Type B pancreatic cell (in vitro differentiated cells): ENCODE results near the gene SLC16A4. TPM values are rescaled to one million over a fixed set of nuclear protein-coding genes. Genes with fewer than 3 reads are reported as not detected.

Experiments used
- DNase-seq: peaks from one replicate; pipeline ENCODE4 v3.0.0; 2021; ENCODE audit warnings: mixed read lengths; ENCODE audit not compliant: unreplicated experiment; ENCODE audit errors: extremely low spot score
- H3K27ac Mint-ChIP-seq: 2 replicates; pipeline ENCODE4 v1.8.0; 2021; ENCODE audit warnings: mild to moderate bottlenecking, mixed read lengths
- H3K27me3 Mint-ChIP-seq: 2 replicates; pipeline ENCODE4 v1.8.0; 2021; ENCODE audit warnings: mixed read lengths
- H3K36me3 Mint-ChIP-seq: 2 replicates; pipeline ENCODE4 v1.8.0; 2021; ENCODE audit warnings: mixed read lengths
- H3K4me1 Mint-ChIP-seq: one replicate; pipeline ENCODE4 v1.8.0; 2021; ENCODE audit warnings: mixed read lengths; ENCODE audit not compliant: unreplicated experiment
- H3K4me3 Mint-ChIP-seq: 2 replicates; pipeline ENCODE4 v1.8.0; 2021; ENCODE audit warnings: mild to moderate bottlenecking, mixed read lengths
- H3K9me3 Mint-ChIP-seq: 2 replicates; pipeline ENCODE4 v1.8.0; 2021; ENCODE audit warnings: mixed read lengths
- total RNA-seq: library from RNA; stranded (reverse); gene quantifications from 2 replicates; pipeline ENCODE4 v1.2.1, GENCODE V29; 2021; ENCODE audit warnings: low replicate concordance
- TF ChIP-seq, protein P1 (sequence below): fragments of 200-600 bp; sonication (generic); conservative IDR thresholded peaks from 2 replicates; pipeline ENCODE4 v1.5.0; 2021; ENCODE audit warnings: antibody characterized with exemption, mild to moderate bottlenecking

The SLC16A4 gene
- total RNA-seq, 1 donor from 2014 or later, result 2.0 TPM

DNA sequence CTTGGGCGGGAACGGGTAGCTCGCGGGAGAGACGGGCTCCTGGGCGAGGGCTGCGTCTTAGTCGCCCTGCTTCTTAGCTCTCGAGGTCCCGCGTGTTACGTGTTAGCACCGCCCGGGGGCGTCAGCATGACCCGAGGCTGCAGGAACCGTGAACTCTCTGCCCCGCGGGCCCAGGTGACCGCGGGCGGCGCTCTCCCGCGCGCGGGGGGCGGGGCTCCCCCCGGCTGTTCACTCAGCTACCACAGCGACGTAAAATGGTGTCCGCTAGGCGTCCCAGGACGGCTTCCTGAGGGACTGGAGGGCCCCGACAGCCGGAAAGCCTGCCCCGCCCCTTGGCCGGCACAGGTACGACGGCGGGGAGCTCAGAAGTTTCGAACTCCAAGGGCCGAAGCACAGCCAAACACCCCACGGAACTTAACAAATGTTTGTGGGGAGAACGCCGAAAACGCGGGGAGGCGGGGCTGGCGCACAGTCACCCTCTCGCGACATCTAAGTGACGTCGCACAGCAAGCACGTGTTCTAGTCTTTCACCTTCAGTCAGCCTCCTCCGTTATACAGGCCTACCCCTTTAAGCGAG lies 52.4 kb downstream of the SLC16A4 start:
- TF ChIP-seq, protein P1, sequence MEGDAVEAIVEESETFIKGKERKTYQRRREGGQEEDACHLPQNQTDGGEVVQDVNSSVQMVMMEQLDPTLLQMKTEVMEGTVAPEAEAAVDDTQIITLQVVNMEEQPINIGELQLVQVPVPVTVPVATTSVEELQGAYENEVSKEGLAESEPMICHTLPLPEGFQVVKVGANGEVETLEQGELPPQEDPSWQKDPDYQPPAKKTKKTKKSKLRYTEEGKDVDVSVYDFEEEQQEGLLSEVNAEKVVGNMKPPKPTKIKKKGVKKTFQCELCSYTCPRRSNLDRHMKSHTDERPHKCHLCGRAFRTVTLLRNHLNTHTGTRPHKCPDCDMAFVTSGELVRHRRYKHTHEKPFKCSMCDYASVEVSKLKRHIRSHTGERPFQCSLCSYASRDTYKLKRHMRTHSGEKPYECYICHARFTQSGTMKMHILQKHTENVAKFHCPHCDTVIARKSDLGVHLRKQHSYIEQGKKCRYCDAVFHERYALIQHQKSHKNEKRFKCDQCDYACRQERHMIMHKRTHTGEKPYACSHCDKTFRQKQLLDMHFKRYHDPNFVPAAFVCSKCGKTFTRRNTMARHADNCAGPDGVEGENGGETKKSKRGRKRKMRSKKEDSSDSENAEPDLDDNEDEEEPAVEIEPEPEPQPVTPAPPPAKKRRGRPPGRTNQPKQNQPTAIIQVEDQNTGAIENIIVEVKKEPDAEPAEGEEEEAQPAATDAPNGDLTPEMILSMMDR, result peak; percentile 77
- DNase-seq, result peak; percentile 94
- no peak overlapping the region for H3K4me3 Mint-ChIP-seq
- H3K9me3 Mint-ChIP-seq, result no peaks in the 10 kb centered on the region
- H3K36me3 Mint-ChIP-seq, result peaks cover 15% of the 10 kb centered on the region
- peaks cover 29% of the 10 kb centered on the region for H3K4me1 Mint-ChIP-seq
- H3K27me3 Mint-ChIP-seq, result no peaks in the 10 kb centered on the region
- no peak overlapping the region for H3K27ac Mint-ChIP-seq

DNA sequence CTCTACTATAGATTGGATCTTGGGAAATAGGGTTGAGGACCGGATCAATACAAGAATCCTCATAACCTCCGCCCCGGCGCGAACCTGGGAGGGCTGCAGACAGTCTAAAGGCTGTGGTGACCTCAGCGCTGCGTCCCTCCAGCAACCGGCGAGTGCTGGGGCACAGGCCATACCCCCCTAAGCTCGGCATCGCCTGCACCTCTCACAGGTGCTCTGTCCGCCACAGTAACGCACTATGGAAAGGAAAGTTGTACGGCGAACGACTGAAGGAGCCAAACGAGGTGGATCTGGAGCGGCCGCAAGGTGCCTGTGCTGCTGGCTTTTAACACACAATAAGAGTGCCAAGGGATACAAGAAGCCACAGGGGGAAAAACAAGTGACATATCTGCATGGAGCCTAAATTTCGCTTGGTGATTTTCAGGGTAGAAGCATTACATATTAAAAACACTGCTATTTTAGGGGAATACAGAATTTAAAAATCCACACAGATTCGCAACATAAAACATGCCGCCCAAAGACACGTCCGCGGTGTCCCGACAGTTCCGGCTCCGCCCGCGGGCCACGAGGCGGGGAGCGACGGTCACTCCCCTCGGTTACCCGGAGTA lies 53.0 kb downstream of the SLC16A4 start:
- TF ChIP-seq, protein P1, result no peak
- Mint-ChIP-seq H3K36me3 (peaks cover 12% of the 10 kb centered on the region), H3K4me3 (no peak overlapping the region), H3K27me3 (no peaks in the 10 kb centered on the region), H3K9me3 (no peaks in the 10 kb centered on the region), H3K27ac (no peak overlapping the region), H3K4me1 (peaks cover 23% of the 10 kb centered on the region)
- DNase-seq, result no peak

DNA sequence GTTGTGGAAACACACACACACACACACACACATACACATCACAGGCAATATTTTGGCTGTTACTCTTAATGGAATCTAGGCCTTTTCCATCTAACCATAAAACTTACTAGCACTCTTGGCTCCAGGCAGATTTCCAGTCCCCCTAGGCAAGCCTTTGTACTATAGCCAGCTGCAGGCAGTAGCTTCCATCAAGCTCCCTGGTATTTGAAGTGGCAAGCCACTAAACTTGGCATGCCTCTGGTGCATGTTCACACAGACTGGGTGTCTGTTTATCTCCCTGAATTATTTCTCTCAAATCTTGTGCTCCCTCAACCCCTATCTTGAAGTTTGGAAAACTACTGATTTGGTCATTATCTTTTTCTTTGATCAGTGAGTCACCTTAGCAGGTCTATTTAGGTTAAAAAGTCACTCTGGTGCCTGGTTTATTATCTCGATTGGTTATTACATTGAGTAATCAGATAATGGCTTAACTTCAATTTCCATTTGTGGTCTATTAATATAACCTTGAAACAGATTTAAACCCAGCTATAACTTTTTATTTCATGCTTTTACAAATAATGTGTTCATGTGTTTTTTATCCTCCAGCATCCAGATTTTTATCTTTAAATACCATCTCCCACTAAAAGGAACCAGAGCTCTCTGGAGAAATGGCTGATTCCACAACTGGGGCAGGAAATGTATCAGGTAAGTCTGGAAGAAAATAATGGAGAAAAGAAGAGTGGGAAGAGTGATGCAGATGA lies 54.4 kb downstream of the SLC16A4 start:
- Mint-ChIP-seq H3K27ac (peak overlapping the region; percentile 72), H3K9me3 (no peaks in the 10 kb centered on the region), H3K4me1 (peaks cover 13% of the 10 kb centered on the region), H3K27me3 (no peaks in the 10 kb centered on the region), H3K4me3 (peak overlapping the region; percentile 72), H3K36me3 (peaks cover 9% of the 10 kb centered on the region)
- TF ChIP-seq, protein P1, result no peak
- DNase-seq, result no peak

DNA sequence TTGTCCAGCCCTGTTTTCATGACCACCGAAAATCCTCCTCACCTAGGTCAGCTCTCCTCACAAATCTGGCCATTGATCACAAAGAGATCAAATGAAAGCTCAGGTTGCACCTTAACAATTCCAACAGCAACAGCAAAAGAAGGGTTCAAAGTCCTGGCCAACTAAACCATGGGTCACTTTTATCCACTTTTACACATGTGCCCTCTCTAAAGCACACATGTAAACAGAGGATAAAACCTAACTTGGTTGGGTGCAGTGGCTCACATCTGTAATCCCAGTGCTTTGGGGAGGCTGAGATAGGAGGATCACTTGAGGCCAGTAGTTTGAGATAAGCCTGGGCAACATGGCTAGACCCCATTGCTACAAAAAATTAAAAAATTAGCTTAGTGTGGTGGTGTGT lies 55.6 kb downstream of the SLC16A4 start:
- no peaks in the 10 kb centered on the region for H3K9me3 Mint-ChIP-seq
- no peak overlapping the region for H3K4me3 Mint-ChIP-seq
- no peak overlapping the region for H3K27ac Mint-ChIP-seq
- H3K4me1 Mint-ChIP-seq, result peaks cover 3% of the 10 kb centered on the region
- TF ChIP-seq, protein P1, result no peak
- no peaks in the 10 kb centered on the region for H3K27me3 Mint-ChIP-seq
- peaks cover 4% of the 10 kb centered on the region for H3K36me3 Mint-ChIP-seq
- DNase-seq, result no peak

DNA sequence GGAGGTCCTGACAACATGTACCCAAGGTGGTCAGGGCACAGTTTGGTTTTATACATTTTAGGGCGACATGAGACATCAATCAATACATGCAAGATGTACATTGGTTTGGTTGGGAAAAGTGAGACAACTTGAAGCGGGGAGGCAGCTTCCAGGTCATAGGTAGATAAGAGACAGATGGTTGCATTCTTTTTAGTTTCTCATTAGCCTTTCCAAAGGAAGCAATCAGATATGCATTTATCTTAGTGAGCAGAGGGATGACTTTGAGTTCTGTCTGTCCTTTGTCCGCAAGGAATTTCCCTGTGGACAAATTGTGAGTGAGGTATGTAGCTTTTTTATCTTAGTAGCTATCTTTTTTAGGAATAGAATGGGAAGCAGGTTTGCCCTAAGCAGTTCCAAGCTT lies 62.1 kb downstream of the SLC16A4 start:
- Mint-ChIP-seq H3K9me3 (peaks cover 6% of the 10 kb centered on the region), H3K4me1 (peaks cover 5% of the 10 kb centered on the region), H3K27ac (no peak overlapping the region), H3K4me3 (no peak overlapping the region), H3K36me3 (no peaks in the 10 kb centered on the region), H3K27me3 (no peaks in the 10 kb centered on the region)
- no peak for DNase-seq
- TF ChIP-seq, protein P1, result no peak
